Esophagus squamous epithelium (tissue), 4 donors: ENCODE measurements around the gene SEC61A1.

Source experiments
- CTCF ChIP-seq, 6 experiments: fragments of 450-650 bp in 4 of 6; fragments of 200-600 bp in 2 of 6; sonication (generic) in 2 of 6; IDR thresholded peaks; one replicate each; pipeline ENCODE4 v1.5.1; 2016 to 2019; ENCODE audit warnings: antibody characterized with exemption in 6 of 6, mild to moderate bottlenecking in 4 of 6, moderate library complexity in 4 of 6
- POLR2A ChIP-seq, 4 donors: fragments of 450-650 bp; IDR thresholded peaks; one replicate each; pipeline ENCODE4 v1.6.1; 2017; ENCODE audit warnings: antibody characterized with exemption in 4 of 4, mild to moderate bottlenecking in 4 of 4, moderate library complexity in 3 of 4

DNA sequence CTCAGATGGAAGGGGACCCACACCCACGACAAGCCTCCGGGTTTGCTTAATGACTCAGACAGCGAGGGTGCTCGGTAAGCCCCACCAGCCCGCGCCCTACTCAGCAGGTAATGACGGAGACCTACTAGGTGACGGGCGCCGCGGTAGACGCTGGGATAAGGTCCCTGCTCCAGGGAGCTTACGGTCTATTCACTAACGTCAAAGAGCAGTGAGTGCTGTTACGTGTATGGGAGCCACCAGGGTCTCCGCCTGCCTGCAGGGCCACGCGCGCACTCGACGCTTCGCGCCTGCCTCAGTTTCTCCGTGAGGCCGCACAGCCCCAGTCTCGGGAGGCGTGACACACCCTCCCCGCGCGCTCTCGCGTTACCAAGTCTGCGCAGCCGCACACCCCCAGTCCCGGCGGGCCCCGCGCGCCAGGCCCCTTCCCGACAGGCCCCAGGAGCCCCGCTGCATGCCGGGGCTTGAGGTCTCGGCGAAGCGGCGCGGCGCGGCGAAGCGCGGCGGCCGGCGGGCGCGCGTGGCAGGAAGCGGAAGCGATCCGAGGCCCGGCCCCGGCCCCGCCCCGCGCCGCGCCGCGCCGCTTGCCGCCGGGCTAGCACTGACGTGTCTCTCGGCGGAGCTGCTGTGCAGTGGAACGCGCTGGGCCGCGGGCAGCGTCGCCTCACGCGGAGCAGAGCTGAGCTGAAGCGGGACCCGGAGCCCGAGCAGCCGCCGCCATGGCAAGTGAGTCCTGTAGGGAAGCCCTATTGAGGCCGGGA, at the start of gene SEC61A1:
- TF ChIP-seq CTCF (IDR thresholded peaks at IDR 0.05), result peak in 1 of 6 experiments; percentile 56
- peak in 2 of 4 donors; percentile 82 to 87 for TF ChIP-seq POLR2A (IDR thresholded peaks at IDR 0.05)
